Pulmonary artery endothelial cell (primary cell): ENCODE data around the gene SV2B. TPM values are rescaled to one million over a fixed set of nuclear protein-coding genes. Genes with fewer than 3 reads are reported as not detected.
"Not testable (repeated sequence)": the region's sequence is repeated elsewhere in the genome, so short reads cannot be mapped to it uniquely, and the experiment has no call there.

ENCODE experiments used
- DNase-seq: peaks from one replicate; pipeline ENCODE4 v3.0.0-alpha.2; 2011; ENCODE audit warnings: low read depth, low spot score
- total RNA-seq: library from RNA; depleted of rRNA; stranded (reverse); fragments of >200 nt; gene quantifications from 2 replicates; pipeline ENCODE4 v1.2.3, GENCODE V29; 2014

Gene SV2B
- total RNA-seq, 1 donor from 2014 or later = not detected

GRCh38 chr15:91307601-91308000 lies 207.5 kb downstream of the SV2B start:
- DNase-seq = no peak

DNA sequence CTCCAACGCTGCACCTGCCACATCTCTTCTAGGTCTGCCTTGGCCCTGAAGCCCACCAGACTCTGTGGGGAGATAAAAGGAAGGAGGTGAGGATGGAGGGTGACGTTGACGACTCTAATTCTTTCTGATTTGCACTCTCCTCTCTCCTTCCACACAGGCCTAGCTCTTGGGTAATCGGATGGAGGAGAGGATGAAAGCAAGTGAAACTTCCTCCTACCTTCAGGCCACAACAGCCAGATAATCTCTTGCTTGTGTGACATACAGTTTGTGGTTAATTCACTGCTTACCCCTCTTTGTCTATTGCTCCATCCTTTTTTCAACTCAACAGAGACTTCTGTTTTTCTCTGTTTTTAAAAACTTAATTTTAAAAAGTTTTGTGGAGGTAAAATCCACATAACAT lies 208.1 kb downstream of the SV2B start:
- DNase-seq = no peak

DNA sequence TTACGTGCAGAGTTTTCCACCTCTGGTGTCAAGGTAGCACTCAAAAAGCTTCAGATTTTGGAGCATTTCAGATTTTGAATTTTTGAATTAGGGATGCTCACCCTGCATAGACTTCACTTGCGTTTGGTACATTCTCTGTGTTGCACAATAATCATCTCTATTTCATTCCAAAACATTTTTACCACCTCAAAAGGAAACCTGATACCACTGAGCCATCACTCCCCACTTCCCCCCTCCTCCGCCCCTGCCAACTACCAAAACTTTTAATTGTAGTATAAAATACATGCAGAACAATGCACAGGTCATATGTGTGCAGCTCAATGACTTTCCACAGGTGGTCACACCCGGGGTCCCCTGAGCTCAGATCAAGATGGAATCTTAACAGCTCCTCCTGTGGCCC lies 208.8 kb downstream of the SV2B start:
- no peak for DNase-seq

- no peak for DNase-seq
Observed at GRCh38 chr15:91311986-91312385, 211.9 kb downstream of the SV2B start.

- no peak for DNase-seq
Observed at GRCh38 chr15:91316126-91316525, 216.1 kb downstream of the SV2B start.

GRCh38 chr15:91318516-91318915 lies 218.5 kb downstream of the SV2B start:
- no peak for DNase-seq

- DNase-seq = no peak
Observed at GRCh38 chr15:91318931-91319330, 218.9 kb downstream of the SV2B start.

DNA sequence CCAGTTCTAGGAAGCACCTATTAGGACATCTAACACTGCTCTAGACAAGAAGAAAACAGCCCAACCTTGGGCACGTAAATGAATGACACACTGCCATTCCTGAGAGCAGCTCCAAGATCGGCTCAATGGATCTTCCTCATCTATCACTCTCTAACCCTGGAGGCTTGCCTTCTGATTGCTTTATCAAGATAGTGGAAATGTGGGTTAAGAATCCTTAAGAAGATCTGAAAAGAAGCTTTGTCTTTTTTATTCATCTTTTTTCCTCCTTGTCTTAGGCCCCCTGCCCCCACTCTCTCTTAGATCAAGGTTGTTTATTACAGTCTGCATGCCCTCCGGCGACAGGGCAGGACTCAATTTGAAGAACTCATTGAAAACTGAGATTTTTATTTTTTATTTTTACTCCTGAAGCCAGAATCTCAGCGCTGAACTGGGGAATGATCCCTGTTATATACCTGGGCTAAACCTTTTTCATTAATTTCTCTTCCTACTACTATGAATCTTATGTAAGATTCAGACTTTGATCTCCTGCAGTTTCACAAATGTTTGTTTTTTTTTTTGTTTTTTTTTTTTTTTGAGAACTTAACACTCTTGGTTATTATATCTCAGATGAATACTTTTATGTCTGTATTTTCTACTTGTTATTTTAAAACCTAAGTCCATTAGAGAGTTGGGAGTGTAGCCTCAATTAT lies 219.5 kb downstream of the SV2B start:
- DNase-seq = no peak

- DNase-seq = no peak
Observed at GRCh38 chr15:91320101-91320500, 220.0 kb downstream of the SV2B start.

DNA sequence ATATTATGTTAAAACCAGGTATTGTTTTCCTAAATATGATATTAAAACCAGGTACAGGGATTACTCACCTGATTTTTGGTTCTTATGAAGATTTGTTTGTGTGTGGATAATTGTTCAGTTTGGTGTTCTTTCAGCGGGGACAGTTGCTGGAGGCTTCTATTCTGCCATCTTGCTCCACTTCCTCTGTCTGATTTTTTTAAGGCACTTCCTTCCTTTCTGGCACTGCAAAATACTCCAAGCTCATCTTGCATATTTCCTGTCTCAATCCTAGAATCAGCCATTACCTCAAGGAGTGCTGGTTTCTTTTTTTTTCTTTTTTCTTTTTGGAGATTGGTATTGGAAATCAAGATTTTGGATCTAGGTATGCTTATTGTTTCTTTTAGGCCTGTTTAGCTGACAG lies 229.9 kb downstream of the SV2B start:
- DNase-seq = no peak

DNA sequence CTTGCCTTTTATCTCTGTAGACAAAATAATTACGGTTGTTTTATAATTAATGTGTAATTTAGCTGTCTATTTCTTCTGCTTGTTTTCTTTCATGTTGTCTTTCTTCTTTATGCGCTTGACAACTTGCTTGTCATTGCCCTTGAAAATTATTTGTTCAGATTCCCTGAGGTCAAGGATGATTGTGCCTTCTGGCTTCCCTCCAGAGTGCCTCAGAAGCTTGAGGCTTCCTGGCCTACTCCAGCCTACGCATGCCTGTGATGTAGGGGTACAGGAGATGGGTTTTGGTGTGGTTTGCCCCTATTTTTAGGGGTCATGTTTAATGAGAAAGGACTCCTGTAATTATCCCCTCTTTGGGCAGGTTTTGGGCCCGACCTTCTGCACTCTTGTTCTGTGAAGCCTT lies 231.5 kb downstream of the SV2B start:
- no peak for DNase-seq

DNA sequence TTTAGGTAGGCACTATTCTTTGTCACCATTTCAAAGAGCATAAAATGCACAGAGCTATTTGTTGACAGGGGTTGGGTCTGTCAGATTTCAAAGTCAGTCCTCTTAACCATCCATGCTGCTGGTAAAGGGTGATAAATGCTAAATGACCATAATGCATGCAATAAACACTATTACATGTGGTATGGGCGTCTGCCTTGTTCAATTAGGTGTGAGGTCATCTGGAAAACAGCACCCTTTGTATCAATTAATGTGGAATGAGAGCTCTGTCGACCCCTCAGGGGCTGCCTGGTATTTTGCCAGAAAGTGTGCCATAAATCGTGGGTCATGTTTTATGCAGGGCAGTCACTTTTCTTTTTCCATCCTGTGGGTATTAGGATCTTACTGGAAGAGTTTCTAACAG lies 235.6 kb downstream of the SV2B start:
- no peak for DNase-seq

DNA sequence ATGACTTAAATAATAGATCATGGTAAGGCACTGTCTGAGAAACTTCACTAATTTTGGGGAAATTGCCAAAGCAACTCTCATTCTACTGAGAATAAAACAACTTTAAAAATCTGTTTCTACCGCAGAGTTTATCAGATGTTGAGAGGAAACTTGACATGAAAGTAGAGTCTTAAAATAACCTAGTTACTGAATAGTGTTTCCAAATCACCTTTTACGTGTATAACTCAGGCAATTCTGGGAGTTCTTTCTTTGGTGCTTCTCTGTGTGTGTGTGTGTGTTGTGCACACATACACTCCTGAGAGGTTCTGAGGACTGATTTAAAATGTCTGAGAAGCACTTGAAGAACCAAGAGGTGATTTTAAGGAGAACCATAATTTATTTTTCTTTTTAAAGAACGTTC lies 236.6 kb downstream of the SV2B start:
- DNase-seq = no peak

DNA sequence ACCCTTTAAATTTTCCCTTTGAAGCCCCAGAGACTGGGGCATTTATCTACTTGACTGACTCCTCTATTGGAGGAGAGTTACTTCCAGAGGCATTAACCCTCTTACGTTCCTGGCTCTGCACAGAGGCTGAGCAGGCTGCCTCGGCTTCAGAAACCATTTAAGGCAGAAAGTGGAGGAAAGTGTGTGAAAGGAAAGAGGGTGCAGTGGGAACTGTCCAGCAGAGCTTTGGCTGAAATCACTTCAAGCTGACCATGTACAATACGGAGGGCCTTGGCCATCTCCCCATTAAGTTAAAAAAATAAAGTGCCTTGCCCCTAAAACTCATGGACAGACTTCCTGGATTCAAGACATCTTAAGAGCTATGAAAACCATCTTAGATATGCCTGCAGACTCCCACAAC lies 238.7 kb downstream of the SV2B start:
- DNase-seq = no peak

GRCh38 chr15:91342097-91342496 lies 242.0 kb downstream of the SV2B start:
- no peak for DNase-seq

DNA sequence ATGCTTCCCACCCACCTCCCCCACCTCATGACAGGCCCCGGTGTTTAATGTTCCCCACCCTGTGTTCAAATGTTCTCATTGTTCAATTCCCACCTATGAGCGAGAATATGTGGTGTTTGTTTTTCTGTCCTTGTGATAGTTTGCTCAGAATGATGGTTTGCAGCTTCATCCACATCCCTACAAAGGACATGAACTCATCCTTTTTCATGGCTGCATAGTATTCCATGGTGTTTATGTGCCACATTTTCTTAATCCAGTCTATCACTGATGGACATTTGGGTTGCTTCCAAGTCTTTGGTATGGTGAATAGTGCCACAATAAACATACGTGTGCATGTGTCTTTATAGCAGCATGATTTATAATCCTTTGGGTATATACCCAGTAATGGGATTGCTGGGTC lies 244.9 kb downstream of the SV2B start:
- not testable (repeated sequence) for DNase-seq

DNA sequence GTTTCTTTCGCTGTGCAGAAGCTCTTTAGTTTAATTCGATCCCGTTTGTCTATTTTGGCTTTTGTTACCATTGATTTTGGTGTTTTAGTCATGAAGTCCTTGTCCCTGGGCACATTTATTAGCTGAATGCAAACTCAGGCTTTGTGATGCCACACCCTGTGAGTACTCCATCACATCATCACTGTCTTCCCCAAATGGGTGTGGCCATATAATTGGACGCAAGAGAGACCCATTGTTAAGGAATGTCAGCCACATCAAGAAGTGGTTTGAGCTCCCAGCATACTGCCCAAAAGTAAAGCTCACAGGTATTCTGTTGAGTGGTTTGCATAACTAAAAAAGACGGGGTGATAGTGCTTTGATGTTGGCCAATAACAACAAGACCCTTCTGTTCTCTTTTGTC lies 245.7 kb downstream of the SV2B start:
- no peak for DNase-seq

GRCh38 chr15:91346259-91346658 lies 246.2 kb downstream of the SV2B start:
- DNase-seq = no peak

- DNase-seq = no peak
Observed at GRCh38 chr15:91348752-91349500, 248.9 kb downstream of the SV2B start.
